Smooth muscle cell (in vitro differentiated cells): ENCODE results near the gene CCND3. TPM values are rescaled to one million over a fixed set of nuclear protein-coding genes. Genes with fewer than 3 reads are reported as not detected.

ENCODE experiments used
- DNase-seq: peaks from one replicate; lab custom pipeline; 2025; ENCODE audit not compliant: unreplicated experiment; lab: John Stamatoyannopoulos, UW
- H2AFZ ChIP-seq: fragments of 200-600 bp; sonication (generic); 2 replicates; pipeline ENCODE4 v1.6.0; 2016; ENCODE audit warnings: antibody characterized with exemption, low read depth, mild to moderate bottlenecking
- H3F3A ChIP-seq: fragments of 200-600 bp; sonication (generic); 2 replicates; pipeline ENCODE4 v1.6.0; 2017; ENCODE audit warnings: antibody characterized with exemption, low read depth
- H3K27ac ChIP-seq: fragments of 200-600 bp; sonication (generic); 2 replicates; pipeline ENCODE4 v1.5.1; 2016; ENCODE audit warnings: low read depth, mild to moderate bottlenecking
- H3K27me3 ChIP-seq: fragments of 200-600 bp; sonication (generic); 2 replicates; pipeline ENCODE4 v1.6.1; 2016; ENCODE audit warnings: low read depth, mild to moderate bottlenecking
- H3K36me3 ChIP-seq: fragments of 200-600 bp; sonication (generic); 2 replicates; pipeline ENCODE4 v1.5.1; 2016; ENCODE audit warnings: low read depth
- H3K4me1 ChIP-seq: fragments of 200-600 bp; sonication (generic); 2 replicates; pipeline ENCODE4 v1.5.1; 2016; ENCODE audit warnings: low read depth
- H3K4me2 ChIP-seq: fragments of 200-600 bp; sonication (generic); 2 replicates; pipeline ENCODE4 v1.6.0; 2016; ENCODE audit warnings: mild to moderate bottlenecking
- H3K4me3 ChIP-seq: fragments of 200-600 bp; sonication (generic); 2 replicates; pipeline ENCODE4 v1.5.1; 2016; ENCODE audit warnings: mild to moderate bottlenecking
- H3K79me2 ChIP-seq: fragments of 200-600 bp; sonication (generic); 2 replicates; pipeline ENCODE4 v1.6.0; 2016; ENCODE audit warnings: low read depth, mild to moderate bottlenecking
- H3K9ac ChIP-seq: fragments of 200-600 bp; sonication (generic); 2 replicates; pipeline ENCODE4 v1.6.0; 2016; ENCODE audit warnings: low read depth
- H3K9me3 ChIP-seq: fragments of 200-600 bp; sonication (generic); replicated peaks from 2 replicates; pipeline ENCODE4 v1.5.1; 2016; ENCODE audit warnings: low read depth
- H4K20me1 ChIP-seq: fragments of 200-600 bp; sonication (generic); 2 replicates; pipeline ENCODE4 v1.6.0; 2016; ENCODE audit warnings: low read depth
- CTCF ChIP-seq: fragments of 200-600 bp; sonication (generic); IDR thresholded peaks from 2 replicates; pipeline ENCODE4 v1.5.1; 2017; ENCODE audit warnings: borderline replicate concordance, mild to moderate bottlenecking, antibody characterized with exemption; ENCODE audit not compliant: insufficient read depth, poor library complexity, severe bottlenecking
- WGBS: methylation state at CpG from one replicate; pipeline ENCODE4 v1.1.7; 2016; ENCODE audit warnings: low lambda C conversion rate; 5-methylcytosine and 5-hydroxymethylcytosine counted together
- polyA plus RNA-seq: library from polyadenylated mRNA; unstranded; fragments of >200 nt; fragmentation: Nextera tagmentation; extraction: Ambion mirVana; gene quantifications from 2 replicates; pipeline ENCODE4 v1.2.1, GENCODE V29; 2016
- total RNA-seq: library from RNA; depleted of rRNA; stranded (reverse); fragments of >200 nt; gene quantifications from 2 replicates; pipeline ENCODE4 v1.2.3, GENCODE V29; 2014

CCND3 gene
- total and polyA plus RNA-seq, 2 experiments from 2014 or later, result 31.5 to 107 TPM

- Histone ChIP-seq H3K36me3 (peaks cover 8% of the 10 kb centered on the region), H3K4me3 (no peak overlapping the region), H3K9me3 (no peaks in the 10 kb centered on the region), H3K27me3 (no peaks in the 10 kb centered on the region), H3K27ac (peak overlapping the region; percentile 7), H3K9ac (no peak overlapping the region), H3K4me2 (no peak overlapping the region), H3F3A (peaks cover 46% of the 10 kb centered on the region), H3K79me2 (peaks cover 14% of the 10 kb centered on the region), H4K20me1 (peaks cover 38% of the 10 kb centered on the region), H2AFZ (no peak overlapping the region), H3K4me1 (peaks cover 23% of the 10 kb centered on the region)
- no peak for DNase-seq
- TF ChIP-seq CTCF, result no peak
- WGBS, result 29% methylated on average over 2 of the region's 2 CpGs
Measured at GRCh38 chr6:41937472-41937860, 4.1 kb downstream of the CCND3 start.

- 70% methylated on average over 10 of the region's 10 CpGs for WGBS
- peak; percentile 10 for DNase-seq
- no peak overlapping the region for H3K4me3 ChIP-seq
- peaks cover 38% of the 10 kb centered on the region for H4K20me1 ChIP-seq
- H3F3A ChIP-seq, result peaks cover 39% of the 10 kb centered on the region
- no peak overlapping the region for H2AFZ ChIP-seq
- H3K36me3 ChIP-seq, result peaks cover 8% of the 10 kb centered on the region
- H3K4me2 ChIP-seq, result no peak overlapping the region
- no peaks in the 10 kb centered on the region for H3K27me3 ChIP-seq
- H3K9ac ChIP-seq, result no peak overlapping the region
- H3K9me3 ChIP-seq, result no peaks in the 10 kb centered on the region
- H3K79me2 ChIP-seq, result peaks cover 14% of the 10 kb centered on the region
- H3K27ac ChIP-seq, result peak overlapping the region; percentile 7
- peak; percentile 71 for TF ChIP-seq CTCF
- peaks cover 20% of the 10 kb centered on the region for H3K4me1 ChIP-seq
Measured at GRCh38 chr6:41936073-41936837, 5.4 kb downstream of the CCND3 start.

GRCh38 chr6:41935685-41936072 lies 5.9 kb downstream of the CCND3 start:
- no peak for TF ChIP-seq CTCF
- Histone ChIP-seq H3K9me3 (no peaks in the 10 kb centered on the region), H3K4me1 (peaks cover 20% of the 10 kb centered on the region), H3K4me3 (no peak overlapping the region), H3K9ac (no peak overlapping the region), H3K79me2 (peaks cover 10% of the 10 kb centered on the region), H3K27me3 (no peaks in the 10 kb centered on the region), H4K20me1 (peaks cover 38% of the 10 kb centered on the region), H3F3A (peaks cover 35% of the 10 kb centered on the region), H3K36me3 (peaks cover 8% of the 10 kb centered on the region), H3K27ac (no peak overlapping the region), H3K4me2 (no peak overlapping the region), H2AFZ (no peak overlapping the region)
- DNase-seq, result no peak
- 92% methylated on average over 8 of the region's 8 CpGs for WGBS

- no peak for DNase-seq
- Histone ChIP-seq H3K4me2 (no peak overlapping the region), H3K9me3 (no peaks in the 10 kb centered on the region), H3K27me3 (no peaks in the 10 kb centered on the region), H3K4me1 (peaks cover 17% of the 10 kb centered on the region), H3K27ac (no peak overlapping the region), H3K9ac (no peak overlapping the region), H3F3A (peaks cover 35% of the 10 kb centered on the region), H3K79me2 (peaks cover 6% of the 10 kb centered on the region), H3K36me3 (peaks cover 8% of the 10 kb centered on the region), H3K4me3 (no peak overlapping the region), H2AFZ (no peak overlapping the region), H4K20me1 (peaks cover 38% of the 10 kb centered on the region)
- no peak for TF ChIP-seq CTCF
- WGBS, result 50% methylated on average over 1 of the region's 1 CpG
Measured at GRCh38 chr6:41935193-41935574, 6.4 kb downstream of the CCND3 start.
